Measurements from ENCODE around the gene TSR1.

The TSR1 gene

DNA sequence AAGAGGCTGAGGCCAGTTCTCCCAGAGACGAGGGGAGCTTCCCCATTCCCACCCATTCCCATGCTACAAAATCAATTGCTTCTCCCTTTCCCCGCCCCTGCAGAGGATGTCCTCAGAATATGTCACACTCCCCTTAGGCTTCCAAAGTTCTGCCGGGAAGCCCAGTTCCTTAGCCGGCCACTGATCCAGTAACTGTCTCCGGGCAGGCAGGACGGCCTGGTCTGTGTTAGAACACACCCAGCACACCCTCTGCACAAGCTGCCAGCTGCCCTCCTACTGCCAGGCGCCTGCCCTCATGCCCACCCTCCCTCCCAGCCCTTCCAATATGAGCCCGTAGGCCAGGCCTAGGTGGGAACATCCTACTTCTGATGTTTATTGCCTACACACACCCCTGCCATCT is 32.1 kb upstream of the TSR1 start:
- DNase-seq = no peak

DNA sequence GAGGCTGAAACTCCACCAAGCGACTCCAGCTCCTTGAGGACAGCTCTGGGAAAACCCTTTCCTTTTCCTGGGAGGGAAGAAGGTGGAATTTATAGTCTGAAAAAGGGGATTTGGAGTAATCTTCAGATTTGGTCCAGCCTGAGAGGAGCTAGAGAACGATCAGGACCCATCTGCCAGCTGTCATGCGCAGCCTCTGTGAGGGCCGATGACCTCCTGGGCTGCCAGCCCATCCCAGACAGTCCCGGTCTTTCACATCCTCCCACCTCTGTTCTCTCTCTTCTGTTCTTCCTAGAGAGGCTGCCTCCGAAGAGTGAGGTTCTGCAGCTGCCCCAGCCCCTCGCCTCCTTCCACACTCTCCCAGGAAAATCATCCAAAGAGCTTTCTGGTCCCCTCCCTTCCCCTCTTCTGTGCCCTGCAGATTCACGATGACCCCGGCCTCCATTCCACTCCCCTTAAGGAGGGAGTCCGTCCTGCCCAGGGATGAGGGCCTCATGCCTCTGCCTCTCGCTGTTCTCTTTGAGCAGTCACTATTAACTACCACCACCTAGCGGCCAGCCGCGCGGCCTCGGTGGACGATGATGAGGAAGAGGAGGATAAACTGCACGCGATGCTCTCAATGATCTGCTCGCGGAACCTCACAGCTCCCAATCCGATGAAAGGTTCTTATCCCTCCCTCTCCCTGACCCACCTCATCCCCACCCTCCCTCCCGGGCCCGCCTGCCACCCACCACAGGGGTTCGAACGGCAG is 30.7 kb upstream of the TSR1 start:
- DNase-seq = no peak

DNA sequence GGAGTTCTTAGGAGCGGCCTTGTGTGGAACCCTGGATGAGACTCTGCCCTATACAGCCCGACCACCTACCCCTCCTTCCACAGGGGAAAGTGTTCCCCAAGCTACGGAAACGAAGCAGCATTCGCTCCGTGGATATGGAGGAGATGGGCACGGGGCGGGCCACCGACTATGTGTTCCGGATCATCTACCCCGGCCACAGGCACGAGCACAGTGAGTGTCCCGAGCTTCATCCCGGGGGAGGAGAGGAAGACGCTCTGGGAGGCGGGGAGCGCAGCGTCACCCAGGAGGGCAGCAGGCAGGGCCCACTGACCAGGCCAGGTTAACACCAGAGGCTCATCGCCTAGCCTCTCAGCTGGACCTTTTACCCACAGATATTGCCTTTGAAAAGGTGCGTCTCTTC is 28.9 kb upstream of the TSR1 start:
- DNase-seq = no peak

- DNase-seq = no peak
Observed at GRCh38 chr17:2364763-2365116, 28.5 kb upstream of the TSR1 start.

DNA sequence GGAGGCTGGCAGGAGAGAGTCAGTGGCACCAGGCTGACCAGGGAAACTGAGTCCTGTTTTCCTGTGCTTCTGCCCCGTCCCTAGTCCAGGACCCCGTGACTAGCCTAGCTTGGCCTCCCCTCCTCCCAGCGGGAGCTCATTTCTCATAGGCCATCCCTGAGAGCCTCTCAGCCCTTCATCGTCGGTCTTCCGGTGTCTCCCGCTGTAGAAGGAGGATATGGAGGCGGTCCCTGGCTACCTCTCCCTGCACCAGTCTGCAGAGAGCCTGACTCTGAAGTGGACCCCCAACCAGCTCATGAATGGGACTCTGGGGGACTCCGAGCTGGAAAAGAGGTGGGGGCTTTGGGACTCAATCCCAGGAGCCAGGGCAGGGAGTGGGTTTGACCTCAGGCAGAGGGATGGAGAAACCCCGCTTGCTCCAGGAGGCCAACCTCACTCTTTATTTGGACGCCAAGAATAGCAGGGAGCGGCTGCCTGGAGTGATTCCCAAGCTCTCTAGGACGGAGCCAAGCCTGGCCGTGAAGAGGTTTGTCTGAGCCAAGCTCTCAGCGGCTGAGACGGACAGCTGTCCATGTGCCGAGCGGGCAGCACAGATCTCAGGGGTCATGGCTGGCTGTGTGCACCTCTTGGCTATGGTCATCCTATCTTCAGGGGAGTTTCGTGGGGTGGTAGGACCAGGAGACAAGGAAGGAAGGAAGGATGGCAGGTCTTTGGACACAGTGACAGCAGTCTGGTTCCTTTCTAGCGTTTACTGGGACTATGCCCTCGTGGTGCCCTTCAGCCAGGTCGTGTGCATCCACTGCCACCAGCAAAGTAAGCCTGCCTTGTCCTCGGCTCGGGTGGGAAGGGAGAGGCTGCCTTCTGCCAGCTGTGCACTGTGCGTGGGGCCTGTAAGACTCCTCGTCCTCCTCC is 27.9 kb upstream of the TSR1 start:
- no peak for DNase-seq

DNA sequence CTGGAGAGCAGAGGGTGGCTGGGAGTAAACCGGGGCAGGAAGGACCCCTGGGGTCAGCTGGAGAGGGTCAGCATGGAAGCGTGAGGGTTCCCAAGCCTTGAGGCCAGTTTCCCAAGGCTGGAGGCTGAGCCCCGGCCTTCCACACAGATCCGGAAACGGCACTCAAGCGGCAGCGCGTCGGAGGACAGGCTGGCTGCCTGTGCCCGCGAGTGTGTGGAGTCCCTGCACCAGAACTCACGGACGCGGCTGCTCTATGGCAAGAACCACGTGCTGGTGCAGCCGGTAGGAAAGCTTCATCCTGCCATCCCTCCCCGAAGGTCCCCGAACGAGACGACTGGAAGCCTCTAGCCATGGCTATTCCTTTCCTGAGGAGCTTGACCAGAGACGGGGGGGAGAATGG is 27.1 kb upstream of the TSR1 start:
- no peak for DNase-seq

GRCh38 chr17:2362881-2363280 is 26.6 kb upstream of the TSR1 start:
- DNase-seq = no peak

- DNase-seq = no peak
Observed at GRCh38 chr17:2362416-2362815, 26.2 kb upstream of the TSR1 start.

DNA sequence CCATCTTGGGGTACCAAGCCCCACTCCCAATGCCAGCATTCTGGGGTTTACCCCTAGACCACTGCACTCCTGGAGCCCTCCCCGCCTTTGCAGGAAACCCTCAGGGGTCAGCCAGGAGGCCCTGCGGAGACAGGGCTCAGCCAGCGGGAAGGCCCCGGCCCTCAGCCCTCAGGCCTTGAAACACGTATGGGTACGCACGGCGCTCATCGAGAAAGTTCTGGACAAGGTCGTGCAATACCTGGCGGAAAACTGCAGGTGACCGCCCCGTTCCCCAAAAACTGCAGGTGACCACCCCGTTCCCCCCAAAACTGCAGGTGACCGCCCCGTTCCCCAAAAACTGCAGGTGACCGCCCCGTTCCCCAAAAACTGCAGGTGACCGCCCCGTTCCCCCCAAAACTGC is 25.8 kb upstream of the TSR1 start:
- DNase-seq = no peak

DNA sequence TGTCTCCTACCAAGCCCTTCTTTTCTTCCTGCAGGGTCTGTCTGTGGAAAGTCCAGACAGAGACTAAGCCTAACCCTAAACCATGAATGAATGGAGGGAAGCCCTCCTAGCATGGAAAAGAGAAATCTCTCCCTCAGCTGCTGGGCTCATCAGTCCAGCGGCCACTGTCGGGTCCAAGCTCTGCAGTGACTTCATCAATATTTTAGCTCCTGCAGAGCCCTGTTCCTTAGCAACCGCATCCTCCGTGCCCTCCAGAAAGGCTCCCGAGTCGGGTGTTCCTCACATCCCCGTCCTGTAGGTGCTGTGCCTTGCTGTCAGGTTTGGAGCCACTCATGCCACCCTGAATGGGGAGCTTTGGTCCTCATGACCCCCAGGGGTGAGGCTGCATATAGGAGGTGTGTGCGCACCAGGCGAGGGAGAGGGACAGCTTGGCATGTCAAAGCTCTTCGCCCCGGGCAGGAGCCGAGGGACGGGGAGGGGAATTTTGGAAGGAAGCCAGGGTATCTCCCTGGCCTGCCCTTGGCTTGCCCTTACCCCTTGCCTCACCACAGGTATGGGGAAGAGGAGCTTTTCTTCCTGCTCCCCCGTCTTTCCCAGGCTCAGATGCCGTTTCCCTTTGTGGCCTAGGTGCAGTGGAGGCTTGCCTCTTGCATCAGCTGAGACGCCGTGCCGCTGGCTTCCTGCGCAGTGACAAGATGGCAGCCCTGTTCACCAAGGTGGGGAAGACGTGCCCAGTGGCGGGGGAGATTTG is 24.9 kb upstream of the TSR1 start:
- no peak for DNase-seq

DNA sequence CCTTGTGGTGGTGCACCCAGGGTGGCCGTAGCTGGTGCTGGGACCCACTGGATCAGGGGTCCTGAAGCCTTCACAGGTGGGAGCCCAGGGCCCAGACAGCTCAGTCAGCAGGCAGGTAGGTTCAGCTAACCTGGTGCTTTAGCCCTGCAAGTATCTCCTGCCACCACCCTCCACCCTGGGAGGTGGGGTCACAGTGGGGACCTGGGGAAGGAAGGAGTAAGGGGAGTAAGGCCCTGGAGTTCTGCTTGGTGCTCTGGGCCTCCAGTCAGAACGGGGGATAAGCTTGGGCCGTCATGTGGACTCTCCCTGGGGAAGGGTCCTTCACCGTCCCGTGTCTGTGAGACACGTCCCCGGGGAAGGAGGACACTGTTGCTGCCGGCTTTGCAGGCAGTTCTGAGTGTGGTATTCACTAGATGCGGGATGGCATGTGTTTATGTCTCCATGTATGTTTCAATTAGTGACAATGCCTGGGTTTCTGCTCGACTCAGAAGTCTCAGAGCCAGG is 21.7 kb upstream of the TSR1 start:
- no peak for DNase-seq

DNA sequence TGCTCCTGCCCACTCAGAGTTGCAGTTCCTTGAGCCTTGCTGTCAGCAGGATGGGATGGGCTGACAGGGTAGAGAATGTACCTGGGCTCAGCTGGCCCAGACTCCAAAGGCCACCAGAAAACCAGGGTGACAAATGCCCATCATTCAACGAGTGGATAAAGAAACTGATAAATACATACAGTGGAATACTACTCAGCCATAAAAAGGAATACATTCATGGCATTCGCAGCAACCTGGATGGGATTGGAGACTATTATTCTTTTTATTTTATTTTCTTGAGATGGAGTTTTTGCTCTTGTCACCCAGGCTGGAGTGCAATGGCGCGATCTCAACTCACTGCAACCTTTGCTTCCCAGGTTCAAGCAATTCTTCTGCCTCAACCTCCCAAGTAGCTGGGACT is 21.0 kb upstream of the TSR1 start:
- DNase-seq = no peak

- DNase-seq = no peak
Observed at GRCh38 chr17:2354311-2354710, 18.1 kb upstream of the TSR1 start.

DNA sequence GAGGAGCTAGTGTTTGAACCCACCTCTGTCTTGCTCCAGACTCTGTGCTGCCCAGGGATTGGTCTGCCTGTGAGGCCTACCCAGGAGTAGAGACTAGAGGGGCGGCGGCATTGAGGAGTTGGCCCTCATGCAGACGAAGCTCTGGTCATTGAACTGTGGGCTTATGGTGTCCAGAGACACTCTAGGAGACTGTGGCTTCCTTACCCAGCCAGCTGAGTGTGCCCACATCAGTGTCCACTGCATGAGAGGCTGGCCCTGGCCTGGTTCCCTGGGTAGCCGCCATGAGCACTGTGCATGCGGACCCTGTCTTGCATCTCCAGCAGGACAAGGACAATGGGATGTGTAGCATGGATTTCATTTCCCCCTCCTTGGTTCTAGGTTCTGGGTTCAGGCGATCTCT is 15.0 kb upstream of the TSR1 start:
- DNase-seq = no peak

DNA sequence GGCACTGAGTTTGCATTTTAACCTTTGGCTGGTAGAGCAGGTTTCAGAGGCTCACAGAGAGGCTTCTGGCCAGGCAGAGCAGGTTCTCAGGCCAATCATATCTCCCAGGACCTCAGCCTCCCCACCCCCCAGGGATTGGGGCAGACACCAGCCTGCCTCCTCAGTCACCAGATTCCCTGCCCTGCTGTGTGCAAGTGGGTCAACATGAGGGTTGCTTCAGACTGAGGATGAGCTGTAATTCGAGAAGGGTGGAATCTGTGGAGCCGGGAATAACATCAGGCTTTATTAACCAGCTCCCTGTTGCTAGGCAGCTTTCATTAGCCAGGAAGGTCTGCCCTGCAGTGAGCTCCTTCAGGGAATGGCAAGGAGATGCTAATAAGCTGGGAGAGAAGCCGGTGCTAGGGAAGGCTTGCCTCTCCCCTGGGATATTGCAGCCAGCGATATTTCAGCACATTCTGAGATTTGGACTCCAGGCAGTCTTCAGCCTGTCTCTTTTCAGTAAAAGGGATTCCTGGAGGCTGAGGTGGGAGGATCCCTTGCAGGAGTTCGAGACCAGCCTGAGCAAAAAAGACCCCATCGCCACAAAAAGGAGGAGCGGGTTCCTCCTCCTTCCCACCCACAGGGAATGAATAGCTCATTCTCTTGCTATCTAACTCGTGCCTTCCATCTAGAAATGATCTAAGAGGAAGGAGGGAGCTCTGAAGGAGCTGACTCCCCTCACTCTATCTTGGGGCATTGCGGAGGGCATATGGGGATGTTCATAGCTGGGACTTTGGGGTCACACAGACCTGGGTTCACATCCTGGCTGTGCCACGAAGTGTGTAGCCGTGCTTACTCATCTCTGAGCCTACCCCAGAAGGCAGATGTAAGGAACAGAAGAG is 11.8 kb upstream of the TSR1 start:
- no peak for DNase-seq

- no peak for DNase-seq
Observed at GRCh38 chr17:2346475-2346874, 10.2 kb upstream of the TSR1 start.

DNA sequence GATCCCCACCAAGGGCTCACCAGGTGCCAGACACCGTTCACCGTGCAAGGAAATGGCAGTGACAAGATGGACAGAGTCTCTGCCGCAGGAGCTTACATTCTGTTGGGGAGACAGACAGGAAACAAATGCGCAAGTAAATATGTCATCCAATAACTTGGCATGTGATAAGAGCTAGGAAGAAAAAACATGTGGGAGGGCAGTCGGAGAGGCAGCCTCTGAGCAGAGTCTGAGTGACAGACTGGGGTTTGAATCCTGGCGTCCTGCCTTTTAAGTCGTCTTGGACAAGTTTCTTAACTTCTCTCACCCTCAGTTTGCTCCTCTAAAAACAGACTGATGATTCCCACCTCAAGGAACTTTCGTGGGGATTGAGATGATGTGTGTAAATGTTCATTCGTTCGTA is 8.3 kb upstream of the TSR1 start:
- DNase-seq = no peak

GRCh38 chr17:2343421-2343820 is 7.2 kb upstream of the TSR1 start:
- DNase-seq = no peak

GRCh38 chr17:2338315-2338657 is 2.0 kb upstream of the TSR1 start:
- DNase-seq = no peak

DNA sequence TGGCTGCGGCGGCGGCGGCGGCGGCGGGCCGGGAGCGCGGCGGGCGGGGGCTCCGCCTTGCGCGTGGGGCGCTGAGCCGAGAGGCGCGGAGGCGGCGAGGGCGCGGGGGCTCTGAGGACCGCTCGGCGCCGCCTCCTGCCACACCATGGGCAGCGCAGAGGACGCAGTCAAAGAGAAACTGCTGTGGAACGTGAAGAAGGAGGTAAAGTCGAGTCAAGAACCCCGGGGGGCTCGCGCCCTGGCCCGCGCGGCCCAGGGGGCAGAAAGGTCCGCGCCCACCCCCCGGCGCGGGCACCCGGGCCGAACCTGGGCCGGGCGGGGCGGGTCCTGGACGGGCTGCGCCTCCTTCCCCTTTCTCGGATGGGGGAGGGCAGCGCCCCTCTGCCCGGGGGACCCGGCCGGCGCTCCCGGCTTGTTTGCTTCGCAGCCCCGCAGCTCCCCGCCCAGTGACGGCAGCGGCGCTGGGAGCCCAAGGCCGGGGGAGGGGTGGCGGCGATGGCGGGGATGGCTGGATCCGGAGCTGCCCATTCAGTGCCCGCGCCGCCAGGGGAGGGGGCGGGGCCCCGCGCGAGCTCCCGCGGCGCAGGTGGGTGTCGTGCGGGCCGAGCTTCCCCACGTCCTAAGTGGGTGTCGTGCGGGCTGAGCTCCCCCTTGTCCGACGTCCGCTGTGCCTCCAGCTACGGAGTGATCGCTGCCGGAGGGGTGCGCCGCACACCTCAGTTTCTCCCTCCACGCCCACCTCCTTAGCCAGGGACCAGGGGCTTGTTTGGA is 1.5 kb upstream of the TSR1 start:
- peak; percentile 55 for DNase-seq

GRCh38 chr17:2336852-2337543 is 741 bp upstream of the TSR1 start, which contains the start of gene SGSM2:
Gene SGSM2, plus strand, starts transcription at chr17:2337501. Its CDS starts 188 bp downstream, at chr17:2337689.
- DNase-seq = peak; percentile 80

Data from activated naive CD4-positive, alpha-beta T cell treated with anti-CD3 and anti-CD28 coated beads, Interleukin-2, amount 50 U/mL, for 16 hours (primary cell).